ENCODE data around the gene PATJ. TPM values are rescaled to one million over a fixed set of nuclear protein-coding genes. Genes with fewer than 3 reads are reported as not detected.

Gene PATJ
- total and polyA plus RNA-seq, 2 of the 13 experiments (the other 11 are each of a cell fraction or from before 2014, with no cell fraction given), result 6.2 to 16.8 TPM

DNA sequence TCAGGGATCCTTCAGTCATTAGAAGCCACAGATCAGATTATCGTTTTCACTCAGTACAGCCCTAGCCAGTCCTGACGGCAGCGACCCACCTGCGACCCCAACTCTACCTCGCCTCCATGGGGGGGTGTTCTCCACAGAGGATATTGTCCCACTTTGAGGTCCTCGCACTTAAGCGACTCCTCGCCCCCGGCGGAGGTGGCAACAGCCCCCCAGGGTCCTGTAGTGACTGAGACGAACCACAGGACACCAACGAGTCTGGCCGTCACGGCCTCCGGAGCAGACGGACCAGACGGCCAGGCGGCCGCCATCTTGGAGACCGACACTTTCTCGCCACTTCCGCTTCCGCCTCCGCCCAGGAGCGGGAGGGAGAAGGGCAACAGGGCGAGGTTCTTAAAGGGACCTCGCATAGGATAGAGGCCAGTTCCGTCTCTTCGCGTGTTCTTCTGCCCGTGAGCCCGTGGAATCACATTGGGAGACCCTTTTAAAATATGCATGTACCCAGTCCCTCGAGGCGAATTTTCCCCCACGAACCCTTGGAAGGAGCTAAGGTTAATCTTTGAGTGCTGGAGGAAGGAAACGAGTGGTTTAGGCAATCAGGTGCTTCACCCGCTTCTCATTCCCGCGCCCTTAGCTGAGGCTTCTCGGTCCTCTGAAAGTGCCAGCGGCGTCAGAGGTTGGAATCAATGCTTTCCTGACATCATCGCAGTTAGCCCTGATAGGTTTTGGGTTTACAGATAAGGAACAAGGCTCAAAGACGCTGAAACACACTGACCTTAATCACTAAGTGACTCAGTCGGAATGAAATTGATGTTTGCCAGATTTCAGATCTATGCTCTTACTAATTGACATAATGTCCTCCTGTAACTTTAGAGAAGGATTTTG, 17.2 kb upstream of the PATJ start, which contains the start of gene TM2D1 (continued):
- TF ChIP-seq, protein P1, sequence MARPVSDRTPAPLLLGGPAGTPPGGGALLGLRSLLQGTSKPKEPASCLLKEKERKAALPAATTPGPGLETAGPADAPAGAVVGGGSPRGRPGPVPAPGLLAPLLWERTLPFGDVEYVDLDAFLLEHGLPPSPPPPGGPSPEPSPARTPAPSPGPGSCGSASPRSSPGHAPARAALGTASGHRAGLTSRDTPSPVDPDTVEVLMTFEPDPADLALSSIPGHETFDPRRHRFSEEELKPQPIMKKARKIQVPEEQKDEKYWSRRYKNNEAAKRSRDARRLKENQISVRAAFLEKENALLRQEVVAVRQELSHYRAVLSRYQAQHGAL (CRISPR knock-in tag; IDR thresholded peaks at IDR 0.05; ENCODE audit: not compliant biosample characterization), result no peak
- TF ChIP-seq ZNF251 (CRISPR knock-in tag; IDR thresholded peaks at IDR 0.05), result no peak
- peak; percentile 77; the same call in 1 of the 2 replicates for TF ChIP-seq MYC (CRISPR knock-in tag; IDR thresholded peaks at IDR 0.05; ENCODE audit: borderline replicate concordance)
- no peak for TF ChIP-seq SRSF9 (IDR thresholded peaks at IDR 0.05; ENCODE audit: borderline replicate concordance, insufficient read depth, low read depth, low read length, poor library complexity, severe bottlenecking)
- TF ChIP-seq, protein P2, sequence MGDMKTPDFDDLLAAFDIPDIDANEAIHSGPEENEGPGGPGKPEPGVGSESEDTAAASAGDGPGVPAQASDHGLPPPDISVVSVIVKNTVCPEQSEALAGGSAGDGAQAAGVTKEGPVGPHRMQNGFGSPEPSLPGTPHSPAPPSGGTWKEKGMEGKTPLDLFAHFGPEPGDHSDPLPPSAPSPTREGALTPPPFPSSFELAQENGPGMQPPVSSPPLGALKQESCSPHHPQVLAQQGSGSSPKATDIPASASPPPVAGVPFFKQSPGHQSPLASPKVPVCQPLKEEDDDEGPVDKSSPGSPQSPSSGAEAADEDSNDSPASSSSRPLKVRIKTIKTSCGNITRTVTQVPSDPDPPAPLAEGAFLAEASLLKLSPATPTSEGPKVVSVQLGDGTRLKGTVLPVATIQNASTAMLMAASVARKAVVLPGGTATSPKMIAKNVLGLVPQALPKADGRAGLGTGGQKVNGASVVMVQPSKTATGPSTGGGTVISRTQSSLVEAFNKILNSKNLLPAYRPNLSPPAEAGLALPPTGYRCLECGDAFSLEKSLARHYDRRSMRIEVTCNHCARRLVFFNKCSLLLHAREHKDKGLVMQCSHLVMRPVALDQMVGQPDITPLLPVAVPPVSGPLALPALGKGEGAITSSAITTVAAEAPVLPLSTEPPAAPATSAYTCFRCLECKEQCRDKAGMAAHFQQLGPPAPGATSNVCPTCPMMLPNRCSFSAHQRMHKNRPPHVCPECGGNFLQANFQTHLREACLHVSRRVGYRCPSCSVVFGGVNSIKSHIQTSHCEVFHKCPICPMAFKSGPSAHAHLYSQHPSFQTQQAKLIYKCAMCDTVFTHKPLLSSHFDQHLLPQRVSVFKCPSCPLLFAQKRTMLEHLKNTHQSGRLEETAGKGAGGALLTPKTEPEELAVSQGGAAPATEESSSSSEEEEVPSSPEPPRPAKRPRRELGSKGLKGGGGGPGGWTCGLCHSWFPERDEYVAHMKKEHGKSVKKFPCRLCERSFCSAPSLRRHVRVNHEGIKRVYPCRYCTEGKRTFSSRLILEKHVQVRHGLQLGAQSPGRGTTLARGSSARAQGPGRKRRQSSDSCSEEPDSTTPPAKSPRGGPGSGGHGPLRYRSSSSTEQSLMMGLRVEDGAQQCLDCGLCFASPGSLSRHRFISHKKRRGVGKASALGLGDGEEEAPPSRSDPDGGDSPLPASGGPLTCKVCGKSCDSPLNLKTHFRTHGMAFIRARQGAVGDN (CRISPR knock-in tag; IDR thresholded peaks at IDR 0.05), result peak; percentile 94
- peak; percentile 55; the same call in 1 of the 2 replicates for TF ChIP-seq ZNF124 (CRISPR knock-in tag; IDR thresholded peaks at IDR 0.05)
